ENCODE data around the gene MUC12. TPM values are rescaled to one million over a fixed set of nuclear protein-coding genes. Genes with fewer than 3 reads are reported as not detected.
"Not testable (repeated sequence)": the region's sequence is repeated elsewhere in the genome, so short reads cannot be mapped to it uniquely, and the experiment has no call there.

The MUC12 gene
- total RNA-seq, 1 donor from 2014 or later: 2.8 TPM

DNA sequence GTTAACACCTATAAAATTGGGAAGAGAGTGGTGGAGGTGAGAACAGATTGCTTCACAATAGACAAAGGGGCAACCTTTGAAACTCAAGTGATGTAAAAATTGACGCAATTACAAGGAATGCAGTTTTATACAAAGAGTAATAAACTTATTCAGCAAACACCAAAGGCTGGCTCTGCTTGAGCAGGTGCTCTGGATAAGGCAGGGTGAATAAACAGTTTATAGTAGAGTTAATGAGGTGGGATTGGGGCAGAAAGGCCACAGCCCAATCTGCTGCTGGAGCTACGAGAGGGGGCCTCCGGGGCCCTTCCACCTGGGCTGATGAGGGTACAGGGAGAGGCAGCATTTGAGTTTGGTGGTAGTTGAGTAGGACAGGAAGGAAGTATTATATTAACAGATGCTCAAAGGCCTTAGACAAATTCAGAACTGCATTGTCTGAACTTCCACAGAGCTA is 6.0 kb downstream of the MUC12 start:
- no peaks in the 10 kb centered on the region for H3K4me1 Mint-ChIP-seq (ENCODE audit: low read depth, unreplicated experiment)
- no peak overlapping the region for H3K4me3 ChIP-seq (ENCODE audit: insufficient read depth, low read depth, low read length)
- H3K27ac Mint-ChIP-seq (ENCODE audit: unreplicated experiment): peak overlapping the region; percentile 73
- H3K9ac ChIP-seq (ENCODE audit: low read length): no peak overlapping the region
- TF ChIP-seq, protein P1, sequence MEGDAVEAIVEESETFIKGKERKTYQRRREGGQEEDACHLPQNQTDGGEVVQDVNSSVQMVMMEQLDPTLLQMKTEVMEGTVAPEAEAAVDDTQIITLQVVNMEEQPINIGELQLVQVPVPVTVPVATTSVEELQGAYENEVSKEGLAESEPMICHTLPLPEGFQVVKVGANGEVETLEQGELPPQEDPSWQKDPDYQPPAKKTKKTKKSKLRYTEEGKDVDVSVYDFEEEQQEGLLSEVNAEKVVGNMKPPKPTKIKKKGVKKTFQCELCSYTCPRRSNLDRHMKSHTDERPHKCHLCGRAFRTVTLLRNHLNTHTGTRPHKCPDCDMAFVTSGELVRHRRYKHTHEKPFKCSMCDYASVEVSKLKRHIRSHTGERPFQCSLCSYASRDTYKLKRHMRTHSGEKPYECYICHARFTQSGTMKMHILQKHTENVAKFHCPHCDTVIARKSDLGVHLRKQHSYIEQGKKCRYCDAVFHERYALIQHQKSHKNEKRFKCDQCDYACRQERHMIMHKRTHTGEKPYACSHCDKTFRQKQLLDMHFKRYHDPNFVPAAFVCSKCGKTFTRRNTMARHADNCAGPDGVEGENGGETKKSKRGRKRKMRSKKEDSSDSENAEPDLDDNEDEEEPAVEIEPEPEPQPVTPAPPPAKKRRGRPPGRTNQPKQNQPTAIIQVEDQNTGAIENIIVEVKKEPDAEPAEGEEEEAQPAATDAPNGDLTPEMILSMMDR (IDR thresholded peaks at IDR 0.05; ENCODE audit: insufficient read depth, low read depth, low read length): no peak
- no peak for TF ChIP-seq EZH2 (IDR thresholded peaks at IDR 0.05; ENCODE audit: insufficient read depth, low read length)
- H3K9me3 ChIP-seq (ENCODE audit: insufficient read depth, low read depth, low read length): peaks cover 4% of the 10 kb centered on the region
- H2AFZ ChIP-seq (ENCODE audit: low read depth, low read length): no peak overlapping the region
- peaks cover 41% of the 10 kb centered on the region for H3K27me3 Mint-ChIP-seq (ENCODE audit: low read depth, unreplicated experiment)
- peaks cover 14% of the 10 kb centered on the region for H3K27me3 ChIP-seq (ENCODE audit: insufficient read depth, low read length)
- no peak overlapping the region for H3K27ac ChIP-seq (ENCODE audit: low read depth, low read length)
- H3K4me2 ChIP-seq (ENCODE audit: low read length): no peak overlapping the region
- no peaks in the 10 kb centered on the region for H4K20me1 ChIP-seq (ENCODE audit: insufficient read depth, low read length)
- H3K4me1 ChIP-seq (ENCODE audit: insufficient read depth, low read length): no peaks in the 10 kb centered on the region
- H3K36me3 ChIP-seq (ENCODE audit: insufficient read depth, low read length): no peaks in the 10 kb centered on the region
- FAIRE-seq (no peak), DNase-seq (ENCODE audit: low read depth) (no peak)
- no peak overlapping the region for H3K4me3 Mint-ChIP-seq (ENCODE audit: unreplicated experiment)
- no peaks in the 10 kb centered on the region for H3K79me2 ChIP-seq (ENCODE audit: insufficient read depth, low read length)
- peaks cover 21% of the 10 kb centered on the region for H3K9me3 Mint-ChIP-seq (ENCODE audit: unreplicated experiment)
- no peaks in the 10 kb centered on the region for H3K36me3 Mint-ChIP-seq (ENCODE audit: low read depth, unreplicated experiment)

DNA sequence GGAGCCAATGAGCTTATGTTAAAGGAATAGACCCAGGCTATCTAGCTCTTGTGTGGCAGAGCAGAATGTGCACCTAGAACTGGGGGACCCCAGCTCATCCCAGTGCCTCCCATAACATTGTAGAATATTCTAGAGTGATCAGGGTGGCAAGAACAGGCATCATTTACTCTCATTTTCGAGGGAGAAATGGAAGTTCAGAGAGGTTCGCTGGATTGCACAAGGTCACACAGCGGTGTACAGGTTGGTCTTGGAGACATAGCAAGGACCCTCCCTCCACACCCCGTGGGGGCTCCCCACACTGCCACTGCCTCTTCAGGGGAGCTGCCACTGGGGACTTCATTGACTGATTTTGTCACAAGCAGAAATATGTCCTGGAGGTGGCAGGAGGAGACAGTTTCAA is 8.9 kb downstream of the MUC12 start:
- Mint-ChIP-seq H3K36me3 (ENCODE audit: low read depth, unreplicated experiment) (no peaks in the 10 kb centered on the region), H3K27ac (ENCODE audit: unreplicated experiment) (no peak overlapping the region), H3K4me1 (ENCODE audit: low read depth, unreplicated experiment) (no peaks in the 10 kb centered on the region), H3K9me3 (ENCODE audit: unreplicated experiment) (peaks cover 16% of the 10 kb centered on the region), H3K4me3 (ENCODE audit: unreplicated experiment) (no peak overlapping the region), H3K27me3 (ENCODE audit: low read depth, unreplicated experiment) (peaks cover 29% of the 10 kb centered on the region)
- FAIRE-seq (no peak), DNase-seq (ENCODE audit: low read depth) (no peak)
- H3K9ac ChIP-seq (ENCODE audit: low read length): no peak overlapping the region
- H2AFZ ChIP-seq (ENCODE audit: low read depth, low read length): no peak overlapping the region
- no peak overlapping the region for H3K27ac ChIP-seq (ENCODE audit: low read depth, low read length)
- H3K4me2 ChIP-seq (ENCODE audit: low read length): no peak overlapping the region
- no peak overlapping the region for H3K4me3 ChIP-seq (ENCODE audit: insufficient read depth, low read depth, low read length)
- no peaks in the 10 kb centered on the region for H3K79me2 ChIP-seq (ENCODE audit: insufficient read depth, low read length)
- no peaks in the 10 kb centered on the region for H4K20me1 ChIP-seq (ENCODE audit: insufficient read depth, low read length)
- peaks cover 8% of the 10 kb centered on the region for H3K27me3 ChIP-seq (ENCODE audit: insufficient read depth, low read length)
- H3K9me3 ChIP-seq (ENCODE audit: insufficient read depth, low read depth, low read length): peaks cover 4% of the 10 kb centered on the region
- no peaks in the 10 kb centered on the region for H3K4me1 ChIP-seq (ENCODE audit: insufficient read depth, low read length)
- TF ChIP-seq, protein P1 (IDR thresholded peaks at IDR 0.05; ENCODE audit: insufficient read depth, low read depth, low read length): no peak
- no peak for TF ChIP-seq EZH2 (IDR thresholded peaks at IDR 0.05; ENCODE audit: insufficient read depth, low read length)
- H3K36me3 ChIP-seq (ENCODE audit: insufficient read depth, low read length): no peaks in the 10 kb centered on the region

DNA sequence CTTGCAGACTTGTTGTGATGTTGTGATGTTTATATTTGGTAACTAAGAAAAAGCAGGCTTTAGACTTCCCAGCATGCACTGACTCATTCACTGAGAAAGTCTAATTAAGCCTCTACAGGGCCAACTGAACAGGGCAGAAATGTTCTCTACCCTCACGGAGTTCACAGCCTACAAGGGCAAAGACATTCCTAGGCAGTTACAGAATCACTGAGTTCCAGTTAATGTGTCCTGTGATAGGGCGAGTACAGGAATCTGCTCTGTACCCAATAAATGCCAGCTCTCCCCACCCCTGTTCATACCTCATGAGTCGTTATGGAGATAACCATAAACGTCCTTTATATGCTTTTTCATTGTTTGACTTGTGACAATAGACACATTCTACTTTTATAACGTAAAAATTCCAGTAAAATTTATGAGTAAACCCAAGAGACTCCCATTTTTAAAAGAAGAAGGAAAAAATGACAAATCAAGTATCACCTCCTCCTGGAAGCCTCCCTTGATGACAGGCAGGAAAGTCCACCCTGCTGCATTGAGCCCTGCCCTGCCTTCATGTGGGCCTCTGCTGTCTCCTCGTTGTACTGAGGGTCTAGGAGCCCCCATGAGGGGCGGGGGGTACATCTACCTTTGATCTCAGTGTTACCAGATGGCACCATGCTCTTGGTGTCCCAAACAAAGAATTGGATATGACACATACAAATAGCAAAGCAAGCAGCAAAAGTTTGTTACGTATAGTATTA is 14.3 kb downstream of the MUC12 start:
- Histone ChIP-seq H3K9ac (ENCODE audit: low read length) (no peak overlapping the region), H3K79me2 (ENCODE audit: insufficient read depth, low read length) (no peaks in the 10 kb centered on the region), H3K27me3 (ENCODE audit: insufficient read depth, low read length) (peaks cover 8% of the 10 kb centered on the region), H3K4me2 (ENCODE audit: low read length) (no peak overlapping the region), H3K27ac (ENCODE audit: low read depth, low read length) (no peak overlapping the region), H3K4me1 (ENCODE audit: insufficient read depth, low read length) (no peaks in the 10 kb centered on the region), H3K4me3 (ENCODE audit: insufficient read depth, low read depth, low read length) (no peak overlapping the region), H2AFZ (ENCODE audit: low read depth, low read length) (no peak overlapping the region), H3K9me3 (ENCODE audit: insufficient read depth, low read depth, low read length) (no peaks in the 10 kb centered on the region), H4K20me1 (ENCODE audit: insufficient read depth, low read length) (no peaks in the 10 kb centered on the region), H3K36me3 (ENCODE audit: insufficient read depth, low read length) (no peaks in the 10 kb centered on the region)
- Mint-ChIP-seq H3K4me1 (ENCODE audit: low read depth, unreplicated experiment) (peaks cover 6% of the 10 kb centered on the region), H3K4me3 (ENCODE audit: unreplicated experiment) (no peak overlapping the region), H3K27ac (ENCODE audit: unreplicated experiment) (peak overlapping the region; percentile 88), H3K36me3 (ENCODE audit: low read depth, unreplicated experiment) (no peaks in the 10 kb centered on the region), H3K9me3 (ENCODE audit: unreplicated experiment) (no peaks in the 10 kb centered on the region), H3K27me3 (ENCODE audit: low read depth, unreplicated experiment) (peaks cover 16% of the 10 kb centered on the region)
- FAIRE-seq (no peak), DNase-seq (ENCODE audit: low read depth) (peak; percentile 56)
- TF ChIP-seq, protein P1 (IDR thresholded peaks at IDR 0.05; ENCODE audit: insufficient read depth, low read depth, low read length): no peak
- no peak for TF ChIP-seq EZH2 (IDR thresholded peaks at IDR 0.05; ENCODE audit: insufficient read depth, low read length)

DNA sequence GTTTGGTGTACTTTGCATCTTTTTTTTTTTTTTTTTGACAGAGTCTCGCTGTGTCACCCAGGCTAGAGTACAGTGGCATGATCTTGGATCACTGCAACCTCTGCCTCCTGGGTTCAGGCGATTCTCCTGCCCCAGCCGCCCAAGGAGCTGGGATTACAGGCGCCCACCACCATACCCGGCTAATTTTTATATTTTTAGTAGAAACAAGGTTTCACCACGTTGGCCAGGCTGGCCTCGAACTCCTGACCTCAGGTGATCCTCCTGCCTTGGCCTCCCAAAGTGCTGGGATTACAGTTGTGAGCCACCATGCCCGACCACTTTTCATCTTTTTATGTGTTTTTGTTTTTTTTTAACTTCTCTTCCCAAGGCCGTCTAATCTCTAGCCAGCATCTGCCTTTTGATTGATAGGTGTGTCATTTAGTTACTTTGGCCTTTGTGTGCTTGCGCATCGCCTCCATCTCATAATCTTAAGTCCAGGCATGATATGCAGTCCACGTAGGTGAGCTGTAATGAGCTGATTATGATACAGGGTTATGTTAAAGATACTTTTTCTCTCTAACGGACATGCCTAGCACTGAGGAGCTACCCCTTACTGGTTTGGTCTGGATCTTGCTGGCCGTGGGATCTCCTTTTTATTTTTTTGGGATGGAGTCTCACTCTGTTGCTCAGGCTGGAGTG is 15.0 kb downstream of the MUC12 start:
- H3K36me3 Mint-ChIP-seq (ENCODE audit: low read depth, unreplicated experiment); H3K9me3 Mint-ChIP-seq (ENCODE audit: unreplicated experiment); H3K27ac ChIP-seq (ENCODE audit: low read depth, low read length); FAIRE-seq; H3K4me2 ChIP-seq (ENCODE audit: low read length); H3K27me3 ChIP-seq (ENCODE audit: insufficient read depth, low read length); H3K4me1 Mint-ChIP-seq (ENCODE audit: low read depth, unreplicated experiment); DNase-seq (ENCODE audit: low read depth); H3K4me1 ChIP-seq (ENCODE audit: insufficient read depth, low read length); H3K9me3 ChIP-seq (ENCODE audit: insufficient read depth, low read depth, low read length); H3K79me2 ChIP-seq (ENCODE audit: insufficient read depth, low read length); H3K4me3 ChIP-seq (ENCODE audit: insufficient read depth, low read depth, low read length); H2AFZ ChIP-seq (ENCODE audit: low read depth, low read length); H3K4me3 Mint-ChIP-seq (ENCODE audit: unreplicated experiment); H4K20me1 ChIP-seq (ENCODE audit: insufficient read depth, low read length); H3K9ac ChIP-seq (ENCODE audit: low read length); H3K36me3 ChIP-seq (ENCODE audit: insufficient read depth, low read length): not testable (repeated sequence)
- Mint-ChIP-seq H3K27me3 (ENCODE audit: low read depth, unreplicated experiment) (peaks cover 15% of the 10 kb centered on the region), H3K27ac (ENCODE audit: unreplicated experiment) (peak overlapping the region; percentile 54)

Measured in astrocyte (in vitro differentiated cells and primary cell).